SIG-M5 treated with dmso at 0.1 percent for 504 hours (cell line): ENCODE results near the gene COL23A1.

Source experiments
- DNase-seq: peaks from one replicate; lab custom pipeline; 2025; ENCODE audit not compliant: unreplicated experiment; lab: John Stamatoyannopoulos, UW

COL23A1 gene

GRCh38 chr5:178218827-178219226 lies 371.4 kb downstream of the COL23A1 start:
- no peak for DNase-seq

GRCh38 chr5:178218237-178218776 lies 371.9 kb downstream of the COL23A1 start:
- no peak for DNase-seq

DNA sequence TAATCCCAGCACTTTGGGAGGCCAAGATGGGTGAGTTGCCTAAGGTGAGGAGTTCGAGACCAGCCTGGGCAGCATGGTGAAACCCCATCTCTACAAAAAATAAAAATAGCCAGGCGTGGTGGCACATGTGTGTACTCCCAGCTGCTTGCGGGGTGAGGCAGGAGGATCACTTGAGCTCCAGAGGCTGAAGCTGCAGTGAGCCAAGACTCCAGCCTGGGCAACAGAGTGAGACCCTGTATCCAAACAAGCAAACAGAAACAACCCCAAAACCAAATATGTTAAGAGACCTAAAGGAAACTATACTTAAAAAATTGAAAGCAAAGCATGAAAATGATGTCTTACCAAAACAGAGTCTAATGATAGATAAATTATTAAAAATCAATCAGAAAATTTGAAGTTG lies 373.4 kb downstream of the COL23A1 start:
- DNase-seq: no peak

- peak; percentile 36 for DNase-seq
These were observed 374.1 kb downstream of the COL23A1 start for GRCh38 chr5:178216088-178216534.

GRCh38 chr5:178215280-178216002 lies 374.8 kb downstream of the COL23A1 start:
- no peak for DNase-seq

- DNase-seq: no peak
These were observed 375.9 kb downstream of the COL23A1 start for GRCh38 chr5:178214160-178214803.

GRCh38 chr5:178213748-178214151 lies 376.4 kb downstream of the COL23A1 start:
- no peak for DNase-seq

GRCh38 chr5:178213003-178213461 lies 377.2 kb downstream of the COL23A1 start:
- no peak for DNase-seq

GRCh38 chr5:178212241-178213002 lies 377.8 kb downstream of the COL23A1 start:
- no peak for DNase-seq

- no peak for DNase-seq
These were observed 378.8 kb downstream of the COL23A1 start for GRCh38 chr5:178211095-178212048.

GRCh38 chr5:178210686-178211085 lies 379.5 kb downstream of the COL23A1 start:
- DNase-seq: no peak

DNA sequence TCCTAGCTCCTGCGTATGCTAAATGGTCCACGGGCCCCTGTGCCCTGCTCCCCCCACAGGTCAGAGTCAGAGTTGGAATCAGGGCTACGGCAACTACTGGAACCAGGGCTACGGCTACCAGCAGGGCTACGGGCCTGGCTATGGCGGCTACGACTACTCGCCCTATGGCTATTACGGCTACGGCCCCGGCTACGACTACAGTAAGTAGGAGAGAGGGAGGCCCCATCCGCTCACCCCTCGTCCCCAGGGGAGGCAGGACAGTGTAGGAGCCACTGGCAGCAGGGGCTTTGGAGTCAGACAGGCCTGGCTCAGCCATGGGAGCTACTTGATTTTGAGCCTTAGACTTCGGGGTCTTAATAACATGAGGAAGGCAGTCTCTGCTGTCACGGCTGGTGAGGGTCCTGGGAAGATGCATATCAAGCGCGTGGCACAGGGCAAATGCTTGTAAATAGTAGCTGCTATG lies 380.1 kb downstream of the COL23A1 start:
- no peak for DNase-seq

GRCh38 chr5:178209334-178210072 lies 380.7 kb downstream of the COL23A1 start:
- no peak for DNase-seq

GRCh38 chr5:178208540-178209227 lies 381.5 kb downstream of the COL23A1 start:
- peak; percentile 30 for DNase-seq

- DNase-seq: no peak
These were observed 382.3 kb downstream of the COL23A1 start for GRCh38 chr5:178207917-178208280.

DNA sequence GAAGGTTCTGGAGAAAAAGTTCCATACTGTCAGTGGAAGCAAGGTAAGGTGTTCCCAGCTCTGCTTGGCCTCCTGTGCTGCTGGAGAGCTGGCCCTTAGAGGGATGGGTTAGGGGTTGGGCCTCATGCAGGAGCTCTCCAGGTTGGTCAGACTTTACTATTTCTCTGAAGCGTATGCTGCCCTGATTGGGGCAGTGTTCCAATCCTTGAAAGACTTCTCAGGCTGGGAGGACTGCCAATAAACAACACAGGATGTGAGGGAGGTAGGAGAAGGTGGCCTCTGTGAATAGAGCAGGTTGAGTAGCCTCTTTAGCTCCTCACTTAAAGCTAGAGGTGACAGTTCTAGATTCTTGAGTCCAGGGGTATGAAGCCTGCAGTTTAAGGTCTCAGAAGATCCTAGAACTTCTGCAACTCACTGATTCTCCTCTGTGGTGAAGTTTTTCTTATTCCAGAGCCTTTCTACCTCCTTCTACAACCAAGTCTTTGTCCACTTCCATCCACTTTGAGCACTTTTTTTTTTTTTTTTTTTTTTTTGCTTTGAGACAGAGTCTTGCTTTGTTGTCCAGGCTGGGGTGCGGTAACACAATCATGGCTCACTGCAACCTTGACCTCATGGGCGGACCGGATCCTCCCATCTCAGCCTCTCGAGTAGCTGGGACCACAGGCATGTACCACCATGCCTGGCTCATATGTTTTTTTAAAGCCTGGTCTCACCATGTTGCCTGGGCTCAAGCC lies 382.8 kb downstream of the COL23A1 start:
- DNase-seq: no peak

DNA sequence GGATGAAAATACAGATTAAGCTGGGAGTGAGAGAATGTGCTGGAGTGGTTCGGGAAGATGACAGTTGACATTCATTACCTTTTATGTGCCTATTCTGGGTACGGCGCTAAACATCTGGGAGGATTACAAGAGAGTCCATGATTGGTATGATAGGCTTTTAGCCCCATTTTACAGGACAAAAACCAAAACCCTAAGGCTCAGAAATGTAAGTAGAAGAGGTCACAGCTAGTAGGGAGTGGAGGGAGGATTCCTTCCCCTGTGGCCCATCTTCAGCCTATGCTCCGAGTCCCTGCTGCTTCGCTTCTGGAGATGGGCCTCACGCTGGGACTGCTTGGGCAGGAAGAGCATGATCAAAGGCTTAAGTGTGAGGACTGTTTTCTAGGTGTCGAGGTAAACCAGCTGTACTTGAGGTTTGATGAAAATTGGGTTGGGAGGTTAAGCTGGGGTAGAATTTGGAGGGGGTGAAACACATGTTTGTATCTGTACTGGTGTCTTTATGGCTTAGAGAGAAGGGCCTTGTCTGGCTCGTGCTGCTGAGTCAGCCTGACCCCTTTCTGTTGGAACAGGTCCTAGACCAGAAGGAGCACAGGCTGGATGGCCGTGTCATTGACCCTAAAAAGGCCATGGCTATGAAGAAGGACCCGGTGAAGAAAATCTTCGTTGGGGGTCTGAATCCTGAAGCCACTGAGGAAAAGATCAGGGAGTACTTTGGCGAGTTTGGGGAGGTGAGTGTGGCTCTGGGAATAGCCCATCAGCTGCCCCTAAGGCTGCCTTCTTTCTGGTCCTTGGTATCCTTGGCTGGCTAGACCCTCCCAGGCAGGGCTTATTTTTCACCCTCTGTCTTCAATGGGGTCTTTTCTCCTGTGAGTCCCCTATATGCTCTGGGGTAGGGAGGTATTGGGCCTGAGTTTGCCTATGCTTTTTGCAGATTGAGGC lies 383.8 kb downstream of the COL23A1 start:
- no peak for DNase-seq
